ENCODE results near the gene PTPRN2.
"Not testable (repeated sequence)": the region's sequence is repeated elsewhere in the genome, so short reads cannot be mapped to it uniquely, and the experiment has no call there.

The PTPRN2 gene

DNA sequence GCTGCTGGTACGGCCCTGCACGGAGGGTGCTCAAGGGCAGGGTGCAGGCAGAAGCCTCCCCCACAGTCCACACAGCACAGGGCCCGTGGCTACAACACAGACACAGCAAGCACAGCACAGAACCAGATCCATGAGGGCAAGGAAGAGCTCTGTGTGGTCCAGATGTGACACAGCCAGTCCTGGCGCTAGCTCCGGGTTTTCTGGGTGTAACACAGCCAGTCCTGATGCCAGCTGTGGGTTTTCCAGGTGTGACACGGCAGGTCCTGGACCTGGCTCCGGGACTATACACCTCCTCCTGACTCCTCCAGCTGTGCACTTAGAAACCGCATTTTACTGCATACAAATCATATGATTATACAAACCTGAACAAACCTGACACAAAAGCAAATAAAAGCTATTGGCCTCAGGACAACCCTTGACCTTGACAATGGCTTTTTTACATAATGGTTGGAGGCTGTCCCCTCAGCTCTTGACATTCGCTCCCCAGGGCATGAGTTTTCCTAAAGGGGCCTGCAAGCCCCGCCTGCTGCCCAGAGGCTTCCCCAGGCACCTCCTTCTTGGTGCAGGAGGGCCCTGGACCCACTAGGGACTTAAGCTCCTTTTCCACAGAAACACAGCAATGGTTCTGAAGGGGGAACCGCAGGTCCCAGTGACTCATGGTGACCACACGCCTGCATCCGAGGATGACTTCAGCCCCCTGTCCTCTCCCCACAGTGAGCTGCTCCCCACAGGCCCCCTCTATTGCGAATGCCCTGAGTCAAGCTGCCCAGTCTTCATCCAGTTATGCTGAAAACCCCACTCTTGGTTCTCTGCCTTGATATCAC, 209.6 kb downstream of the PTPRN2 start:
- no peak for DNase-seq

DNA sequence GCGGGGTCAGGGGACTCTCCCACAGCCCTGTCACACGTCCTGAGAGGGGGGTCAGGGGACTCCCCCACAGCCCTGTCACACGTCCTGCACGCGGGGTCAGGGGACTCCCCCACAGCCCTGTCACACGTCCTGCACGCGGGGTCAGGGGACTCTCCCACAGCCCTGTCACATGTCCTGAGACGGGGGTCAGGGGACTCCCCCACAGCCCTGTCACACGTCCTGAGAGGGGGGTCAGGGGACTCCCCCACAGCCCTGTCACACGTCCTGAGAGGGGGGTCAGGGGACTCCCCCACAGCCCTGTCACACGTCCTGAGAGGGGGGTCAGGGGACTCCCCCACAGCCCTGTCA, 210.8 kb downstream of the PTPRN2 start:
- not testable (repeated sequence) for DNase-seq

DNA sequence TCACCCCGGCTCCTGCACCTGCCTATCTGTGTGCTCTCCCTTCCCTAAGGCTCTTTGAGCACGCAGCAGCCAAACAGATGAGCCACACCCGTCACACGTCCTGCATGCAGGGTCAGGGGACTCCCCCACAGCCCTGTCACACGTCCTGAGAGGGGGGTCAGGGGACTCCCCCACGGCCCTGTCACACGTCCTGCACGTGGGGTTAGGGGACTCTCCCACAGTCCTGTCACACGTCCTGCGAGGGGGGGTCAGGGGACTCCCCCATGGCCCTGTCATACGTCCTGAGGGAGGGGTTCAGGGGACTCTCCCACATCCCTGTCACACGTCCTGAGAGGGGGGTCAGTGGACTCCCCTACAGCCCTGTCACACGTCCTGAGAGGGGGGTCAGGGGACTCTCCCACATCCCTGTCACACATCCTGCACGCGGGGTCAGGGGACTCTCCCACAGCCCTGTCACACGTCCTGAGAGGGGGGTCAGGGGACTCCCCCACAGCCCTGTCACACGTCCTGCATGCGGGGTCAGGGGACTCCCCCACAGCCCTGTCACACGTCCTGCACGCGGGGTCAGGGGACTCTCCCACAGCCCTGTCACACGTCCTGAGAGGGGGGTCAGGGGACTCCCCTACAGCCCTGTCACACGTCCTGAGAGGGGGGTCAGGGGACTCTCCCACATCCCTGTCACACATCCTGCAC, 211.3 kb downstream of the PTPRN2 start:
- peak; percentile 41 for DNase-seq

DNA sequence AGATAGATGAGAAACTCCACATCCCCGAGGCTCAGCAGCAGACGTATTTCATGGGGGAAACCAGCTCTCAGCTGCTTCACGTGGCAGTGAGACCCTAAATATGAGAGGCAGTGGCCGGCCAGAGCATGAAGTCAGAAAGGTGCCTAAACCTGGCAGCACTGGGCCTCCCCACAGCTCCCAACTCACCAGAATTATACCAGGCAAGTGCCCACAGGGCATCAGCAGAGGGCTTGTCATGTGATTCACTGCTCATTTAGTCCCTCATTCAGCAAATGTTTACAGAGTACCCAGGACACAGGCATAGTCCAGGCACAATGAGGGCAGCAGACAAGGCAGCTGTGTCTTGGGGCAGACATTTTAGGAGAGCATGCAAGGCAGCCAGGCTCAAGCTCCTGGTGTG, 212.6 kb downstream of the PTPRN2 start:
- DNase-seq, result no peak

- DNase-seq, result no peak
Observed at GRCh38 chr7:158374586-158374985, 213.0 kb downstream of the PTPRN2 start.

GRCh38 chr7:158374146-158374545, 213.5 kb downstream of the PTPRN2 start:
- DNase-seq, result no peak

DNA sequence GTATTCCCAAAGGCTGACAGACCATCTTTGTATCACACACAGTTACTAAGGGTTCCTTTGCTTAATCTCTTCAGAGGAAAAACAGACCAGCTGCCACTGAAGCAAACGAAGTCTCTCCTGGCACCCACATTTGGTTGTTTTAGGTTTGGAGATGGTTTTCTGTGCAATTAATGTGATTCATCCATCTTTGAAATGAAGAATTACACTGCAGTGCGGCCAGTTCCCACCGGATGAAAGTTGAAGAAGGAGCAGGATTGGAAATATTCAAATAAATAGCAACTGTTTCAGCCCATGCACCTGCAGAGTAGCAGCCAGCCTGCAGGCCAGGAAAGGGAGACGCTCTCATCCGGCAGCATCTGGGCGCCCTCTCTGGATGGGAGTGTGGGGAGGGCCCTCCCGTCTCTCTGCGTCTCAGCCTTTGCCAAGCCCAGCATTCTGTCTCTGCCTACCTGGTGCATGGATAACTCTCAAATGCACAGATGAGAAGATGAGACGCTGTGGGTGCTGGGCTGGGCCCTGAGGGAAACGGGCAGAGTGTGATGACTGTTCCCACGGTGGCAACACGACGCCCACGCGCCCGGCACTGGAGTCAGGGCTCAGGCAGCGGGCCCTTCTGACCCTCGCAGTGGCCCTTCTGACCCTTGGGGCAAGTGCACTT, 214.0 kb downstream of the PTPRN2 start:
- no peak for DNase-seq

GRCh38 chr7:158372400-158373342, 215.0 kb downstream of the PTPRN2 start:
- DNase-seq, result no peak

GRCh38 chr7:158371856-158372255, 215.8 kb downstream of the PTPRN2 start:
- no peak for DNase-seq

- no peak for DNase-seq
Observed at GRCh38 chr7:158369866-158370265, 217.8 kb downstream of the PTPRN2 start.

- DNase-seq, result no peak
Observed at GRCh38 chr7:158369290-158369689, 218.3 kb downstream of the PTPRN2 start.

- DNase-seq, result no peak
Observed at GRCh38 chr7:158368449-158368848, 219.2 kb downstream of the PTPRN2 start.

DNA sequence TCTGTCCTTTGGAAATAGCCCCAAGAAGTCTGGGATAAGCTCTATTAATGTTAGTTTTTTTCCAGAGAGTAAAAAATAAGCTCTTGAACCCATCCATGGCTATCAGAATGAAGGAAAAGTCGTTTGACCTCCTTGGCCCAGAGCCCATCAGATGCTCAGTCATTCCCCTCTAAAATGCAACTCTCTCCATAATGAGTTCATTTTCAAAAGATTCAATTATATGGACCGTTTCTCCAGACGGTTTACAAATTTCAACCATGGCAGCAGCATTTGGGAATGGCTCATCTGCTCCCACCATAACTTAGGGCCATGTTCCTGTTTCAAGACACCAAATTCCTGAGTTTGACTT, 220.0 kb downstream of the PTPRN2 start:
- DNase-seq, result no peak

DNA sequence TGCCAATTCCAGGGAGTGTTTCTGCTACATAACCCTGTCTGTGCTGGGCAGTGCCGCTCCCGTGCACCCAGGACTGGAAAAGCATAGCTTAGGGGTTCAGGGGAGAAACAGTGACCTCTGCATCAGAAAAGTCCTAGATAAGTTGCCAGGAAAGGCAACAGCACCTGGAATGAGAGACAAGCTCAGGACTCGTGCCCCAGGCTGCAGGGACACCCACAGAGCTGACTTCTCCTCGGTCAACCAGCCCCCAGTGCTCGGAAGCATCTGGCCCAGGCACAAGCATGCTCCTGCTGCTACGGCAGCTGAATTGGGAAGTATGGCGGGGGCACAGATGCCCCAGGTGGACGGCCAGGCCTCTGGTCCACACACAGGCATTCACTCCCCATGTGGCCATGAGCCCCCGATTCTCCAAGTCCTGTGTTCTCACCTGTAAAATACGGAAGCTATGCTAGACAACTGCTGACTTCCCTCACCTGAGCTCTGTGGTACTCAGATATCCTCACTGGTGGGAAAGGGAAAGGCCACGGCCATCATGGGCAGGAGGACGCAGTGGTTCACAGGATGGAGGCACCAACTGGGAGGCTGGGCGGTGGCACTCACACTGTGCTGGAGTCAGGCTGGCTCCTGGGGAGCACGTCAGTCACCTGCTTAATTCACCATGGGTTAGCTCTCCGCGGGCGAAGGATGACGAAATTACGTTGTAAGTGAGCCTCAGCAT, 220.5 kb downstream of the PTPRN2 start:
- no peak for DNase-seq

- no peak for DNase-seq
Observed at GRCh38 chr7:158366346-158366745, 221.3 kb downstream of the PTPRN2 start.

DNA sequence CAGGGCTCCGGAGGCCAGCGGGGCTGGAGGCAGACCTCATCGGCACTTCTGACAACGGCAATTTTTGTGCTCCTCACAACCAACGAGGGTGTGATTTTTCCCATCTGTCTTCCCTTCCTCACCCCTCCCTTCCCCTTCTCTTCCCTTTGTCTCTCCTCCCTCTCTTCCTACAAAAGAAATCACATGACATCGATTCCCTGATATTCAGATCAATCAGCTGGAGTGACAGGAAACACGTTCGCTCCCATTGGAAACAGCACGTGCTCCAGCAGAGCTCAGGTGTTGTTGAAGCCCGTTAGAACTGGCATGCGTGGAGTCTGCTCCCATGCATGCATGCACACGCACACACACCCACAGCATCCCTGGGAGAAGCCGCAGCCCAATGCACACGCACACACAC, 222.4 kb downstream of the PTPRN2 start:
- DNase-seq, result no peak

DNA sequence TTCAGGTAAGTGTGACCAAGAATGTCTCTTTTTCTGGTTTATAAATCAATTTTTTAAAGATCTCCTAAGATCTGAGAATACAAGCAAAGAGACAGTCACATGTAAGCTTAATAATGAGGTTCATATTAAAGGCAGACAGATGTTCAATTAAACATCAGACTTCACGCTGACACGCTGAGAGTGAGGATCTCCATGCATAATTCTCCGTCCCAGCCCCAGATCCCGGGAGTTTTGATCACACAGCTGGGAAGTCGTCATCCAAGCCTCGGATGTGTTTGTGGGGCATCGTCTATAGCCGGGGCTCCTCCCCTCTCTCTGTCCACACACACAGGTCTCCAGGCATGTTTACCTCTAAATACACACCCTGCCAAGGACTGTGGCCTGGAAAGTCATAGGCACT, 223.2 kb downstream of the PTPRN2 start:
- DNase-seq, result no peak

- no peak for DNase-seq
Observed at GRCh38 chr7:158362912-158363905, 224.4 kb downstream of the PTPRN2 start.

DNA sequence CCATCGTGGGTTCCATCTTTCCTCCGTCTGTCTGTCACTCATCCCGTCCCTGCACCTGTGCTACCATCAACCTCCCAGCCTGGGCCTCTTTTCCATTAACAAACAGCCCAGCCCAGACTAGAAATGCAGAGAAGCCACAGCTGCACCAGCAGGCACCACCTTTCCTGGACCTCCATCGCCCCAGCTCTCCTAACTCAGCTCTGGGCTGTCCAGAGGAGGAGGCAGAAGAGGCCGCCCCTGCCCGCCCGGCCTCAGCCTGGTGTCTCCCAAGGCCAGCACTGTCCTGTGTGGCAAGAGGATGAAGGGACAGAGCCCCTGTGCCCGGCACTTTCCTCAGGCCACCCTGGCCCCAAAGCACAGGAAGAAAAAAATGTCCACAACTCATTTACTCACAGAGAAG, 225.6 kb downstream of the PTPRN2 start:
- no peak for DNase-seq

GRCh38 chr7:158361326-158361946, 226.2 kb downstream of the PTPRN2 start:
- no peak for DNase-seq

All from stimulated activated CD4-positive, alpha-beta T cell treated with anti-CD3 and anti-CD28 coated beads, Interleukin-15, amount 100 ng/mL, for 24 hours (primary cell).